ENCODE measurements around the gene SLC5A4. TPM values are rescaled to one million over a fixed set of nuclear protein-coding genes. Genes with fewer than 3 reads are reported as not detected.
"Not testable (repeated sequence)": the region's sequence is repeated elsewhere in the genome, so short reads cannot be mapped to it uniquely, and the experiment has no call there.

The SLC5A4 gene
- not detected for total RNA-seq
- total RNA-seq = 0 reads per million in 2 donors

DNA sequence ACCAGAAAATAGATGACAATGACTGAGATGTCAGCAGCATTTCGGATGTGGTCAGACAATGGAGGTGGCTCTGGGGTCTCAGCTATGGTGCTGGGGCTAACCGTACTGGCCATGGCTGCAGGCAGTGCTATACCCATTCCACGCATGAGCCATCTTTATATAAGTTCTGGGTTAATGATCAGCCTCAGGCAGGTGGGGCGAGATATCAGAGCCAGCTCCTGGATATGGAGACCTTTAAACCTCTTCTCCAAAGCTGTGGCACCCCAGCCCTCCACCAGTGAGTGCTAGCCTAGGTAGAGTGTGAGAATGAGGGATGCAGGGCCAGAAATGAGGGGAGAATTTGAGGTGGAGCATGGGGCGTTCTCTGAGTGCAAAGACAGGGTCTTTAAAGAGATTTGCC lies at the start of gene SLC5A4:
Gene SLC5A4 (minus strand): TSS at position 131 of the 400 bp plus-strand sequence. CDS start 18 bp downstream, at position 113.
- Mint-ChIP-seq H3K27ac (no peak within 1 kb of the TSS), H3K36me3 (ENCODE audit: low read depth) (peaks cover 2% of the 10 kb centered on the region), H3K4me3 (no peak within 1 kb of the TSS), H3K4me1 (peaks cover 7% of the 10 kb centered on the region), H3K27me3 (peaks cover 50% of the 10 kb centered on the region)
- ATAC-seq (no peak), DNase-seq (no peak)
- H3K9me3 ChIP-seq (ENCODE audit: control insufficient read depth, low read length, poor library complexity, severe bottlenecking) = no peaks in the 10 kb centered on the region

DNA sequence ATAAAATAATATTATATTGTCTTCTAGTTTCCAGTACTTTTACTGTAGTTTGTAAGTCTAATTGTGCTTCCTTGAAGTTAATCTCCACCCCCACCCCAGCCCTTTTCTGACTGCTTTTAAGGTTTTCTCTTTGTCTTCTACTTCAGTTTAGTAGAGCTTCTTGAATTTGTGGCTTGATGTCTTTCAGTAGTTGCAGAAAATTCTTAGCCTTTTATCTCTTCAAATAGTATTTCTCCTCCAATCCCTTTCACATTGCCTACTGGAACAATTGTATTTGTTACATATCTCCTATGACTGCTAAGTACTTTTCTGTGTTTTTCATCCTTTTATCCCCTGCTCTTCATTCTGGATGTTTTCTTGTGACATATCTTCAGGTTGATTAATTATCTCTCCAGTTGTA lies 38.8 kb upstream of the SLC5A4 start:
- H3K9me3 ChIP-seq (ENCODE audit: control insufficient read depth, low read length, poor library complexity, severe bottlenecking); ATAC-seq; H3K36me3 Mint-ChIP-seq (ENCODE audit: low read depth); DNase-seq; H3K4me3 Mint-ChIP-seq; H3K4me1 Mint-ChIP-seq; H3K27ac Mint-ChIP-seq; H3K27me3 Mint-ChIP-seq: not testable (repeated sequence)

DNA sequence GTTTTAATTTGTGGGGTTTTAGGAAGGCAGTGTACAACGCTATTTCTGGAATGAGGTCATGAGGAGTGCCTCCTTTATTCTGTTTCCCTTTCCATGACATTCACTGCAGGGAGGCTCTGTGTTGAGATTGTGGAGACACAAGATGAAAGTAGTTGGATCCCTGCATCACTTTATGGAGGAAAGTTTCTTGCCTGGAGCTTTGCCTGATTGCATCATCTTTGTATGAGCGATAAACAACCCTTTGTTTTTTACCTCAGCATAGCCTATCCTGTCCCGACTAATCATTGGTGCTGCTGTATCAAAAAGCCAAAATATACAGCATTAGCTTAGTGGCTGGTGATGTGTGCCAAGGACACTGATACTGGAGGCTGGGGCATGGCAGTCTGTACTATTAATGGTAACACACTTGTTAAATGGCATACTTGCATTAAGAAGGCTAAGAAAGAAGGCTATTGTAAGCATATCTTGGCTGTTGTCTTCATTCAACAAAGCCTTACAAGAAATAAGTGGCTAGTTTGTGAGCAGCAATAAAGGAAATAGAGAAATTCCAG lies 31.2 kb upstream of the SLC5A4 start:
- Mint-ChIP-seq H3K27ac (no peak overlapping the region), H3K36me3 (ENCODE audit: low read depth) (peaks cover 8% of the 10 kb centered on the region), H3K27me3 (peaks cover 22% of the 10 kb centered on the region), H3K4me1 (no peaks in the 10 kb centered on the region), H3K4me3 (no peak overlapping the region)
- no peaks in the 10 kb centered on the region for H3K9me3 ChIP-seq (ENCODE audit: control insufficient read depth, low read length, poor library complexity, severe bottlenecking)
- no peak for DNase-seq
- no peak for ATAC-seq

DNA sequence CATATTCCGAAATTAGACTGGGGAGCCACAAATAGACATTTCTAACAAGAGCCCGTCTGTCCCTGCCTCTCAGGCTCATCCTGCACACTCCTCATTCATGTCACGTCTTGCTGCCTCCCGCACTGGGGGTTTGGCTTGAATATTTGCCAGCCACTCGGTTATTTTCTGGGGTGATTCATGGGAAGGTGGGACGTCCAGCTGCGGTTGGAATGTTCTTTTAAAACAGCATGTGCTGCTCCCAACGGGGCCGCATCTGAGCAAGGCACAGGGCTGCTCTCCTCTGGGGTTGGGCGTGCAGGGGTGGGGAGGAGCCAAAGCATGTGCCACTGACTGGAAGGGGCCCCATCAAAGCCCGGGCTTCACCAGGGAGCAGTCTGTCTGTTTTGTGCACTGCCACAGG lies 25.9 kb upstream of the SLC5A4 start:
- no peaks in the 10 kb centered on the region for H3K9me3 ChIP-seq (ENCODE audit: control insufficient read depth, low read length, poor library complexity, severe bottlenecking)
- H3K27ac Mint-ChIP-seq = no peak overlapping the region
- no peaks in the 10 kb centered on the region for H3K4me1 Mint-ChIP-seq
- no peak overlapping the region for H3K4me3 Mint-ChIP-seq
- H3K27me3 Mint-ChIP-seq = peaks cover 43% of the 10 kb centered on the region
- DNase-seq (no peak), ATAC-seq (no peak)
- peaks cover 8% of the 10 kb centered on the region for H3K36me3 Mint-ChIP-seq (ENCODE audit: low read depth)

DNA sequence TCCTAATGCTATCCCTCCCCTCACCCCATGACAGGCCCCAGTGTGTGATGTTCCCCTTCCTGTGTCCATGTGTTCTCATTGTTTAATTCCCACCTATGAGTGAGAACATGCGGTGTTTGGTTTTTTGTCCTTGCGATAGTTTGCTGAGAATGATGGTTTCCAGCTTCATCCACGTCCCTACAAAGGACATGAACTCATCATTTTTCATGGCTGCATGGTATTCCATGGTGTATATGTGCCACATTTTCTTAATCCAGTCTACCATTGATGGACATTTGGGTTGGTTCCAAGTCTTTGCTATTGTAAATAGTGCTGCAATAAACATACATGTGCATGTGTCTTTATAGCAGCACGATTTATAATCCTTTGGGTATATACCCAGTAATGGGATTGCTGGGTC lies 20.2 kb upstream of the SLC5A4 start:
- not testable (repeated sequence) for H3K27ac Mint-ChIP-seq; H3K9me3 ChIP-seq (ENCODE audit: control insufficient read depth, low read length, poor library complexity, severe bottlenecking); H3K4me1 Mint-ChIP-seq; H3K36me3 Mint-ChIP-seq (ENCODE audit: low read depth); H3K4me3 Mint-ChIP-seq; DNase-seq; ATAC-seq
- peaks cover 17% of the 10 kb centered on the region for H3K27me3 Mint-ChIP-seq

DNA sequence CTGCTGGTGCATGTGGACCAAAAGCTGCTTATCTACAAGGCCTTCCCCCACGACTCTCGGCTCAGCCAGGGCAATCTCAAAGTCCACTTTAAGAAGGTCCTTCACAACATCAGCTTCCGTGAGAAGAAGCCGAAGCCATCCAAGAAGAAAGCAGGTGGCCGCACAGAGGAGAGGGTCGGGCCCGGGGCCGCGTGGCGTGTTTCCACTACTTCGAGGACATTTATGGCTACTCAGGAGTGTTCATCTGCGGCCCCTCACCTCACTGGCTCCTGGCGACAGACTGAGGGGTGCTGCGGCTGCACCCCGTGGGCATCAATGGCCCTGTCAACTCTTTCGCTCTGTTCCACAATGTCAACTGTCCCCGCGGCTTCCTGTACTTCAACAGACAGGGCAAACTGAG lies 16.2 kb upstream of the SLC5A4 start:
- Mint-ChIP-seq H3K27ac (no peak overlapping the region), H3K4me1 (peaks cover 2% of the 10 kb centered on the region), H3K36me3 (ENCODE audit: low read depth) (no peaks in the 10 kb centered on the region), H3K27me3 (peaks cover 12% of the 10 kb centered on the region), H3K4me3 (no peak overlapping the region)
- H3K9me3 ChIP-seq (ENCODE audit: control insufficient read depth, low read length, poor library complexity, severe bottlenecking) = no peaks in the 10 kb centered on the region
- DNase-seq (no peak), ATAC-seq (no peak)

DNA sequence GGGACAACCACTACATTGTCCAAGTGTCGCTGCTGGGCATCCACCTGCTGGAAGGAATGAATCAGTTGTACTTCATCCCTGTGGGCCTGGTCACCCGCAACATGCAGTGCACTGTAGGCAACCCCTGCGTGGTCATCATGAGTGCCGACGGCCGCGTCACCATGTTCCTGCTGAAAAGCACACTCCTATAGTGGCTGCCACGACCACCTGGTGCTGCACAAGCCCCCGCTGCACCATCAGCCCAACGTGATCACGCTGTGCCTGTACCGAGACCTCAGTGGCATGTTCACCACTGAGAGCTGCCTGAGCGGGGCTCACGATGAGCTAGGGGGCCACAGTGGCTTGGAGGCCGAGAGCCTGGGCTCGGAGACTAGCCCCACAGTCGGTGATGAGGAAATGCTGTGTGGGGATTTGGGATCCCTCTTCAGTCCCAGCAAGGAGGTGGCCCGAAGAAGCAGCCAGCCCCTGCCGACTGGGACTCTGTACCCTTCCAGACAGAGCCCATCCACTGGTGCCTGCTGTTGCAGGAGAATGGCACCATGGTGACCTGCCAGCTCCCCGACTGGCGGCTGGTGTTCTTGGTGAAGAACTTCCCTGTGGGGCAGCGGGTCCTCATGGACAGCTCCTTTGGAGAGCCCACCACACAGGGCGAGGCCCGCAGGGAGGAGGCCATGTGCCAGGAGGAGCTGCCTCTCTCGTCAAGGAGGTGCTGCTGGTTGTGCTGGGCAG lies 15.7 kb upstream of the SLC5A4 start:
- Mint-ChIP-seq H3K4me1 (peaks cover 7% of the 10 kb centered on the region), H3K36me3 (ENCODE audit: low read depth) (no peaks in the 10 kb centered on the region), H3K4me3 (no peak overlapping the region), H3K27me3 (peaks cover 12% of the 10 kb centered on the region), H3K27ac (no peak overlapping the region)
- DNase-seq (no peak), ATAC-seq (no peak)
- no peaks in the 10 kb centered on the region for H3K9me3 ChIP-seq (ENCODE audit: control insufficient read depth, low read length, poor library complexity, severe bottlenecking)

DNA sequence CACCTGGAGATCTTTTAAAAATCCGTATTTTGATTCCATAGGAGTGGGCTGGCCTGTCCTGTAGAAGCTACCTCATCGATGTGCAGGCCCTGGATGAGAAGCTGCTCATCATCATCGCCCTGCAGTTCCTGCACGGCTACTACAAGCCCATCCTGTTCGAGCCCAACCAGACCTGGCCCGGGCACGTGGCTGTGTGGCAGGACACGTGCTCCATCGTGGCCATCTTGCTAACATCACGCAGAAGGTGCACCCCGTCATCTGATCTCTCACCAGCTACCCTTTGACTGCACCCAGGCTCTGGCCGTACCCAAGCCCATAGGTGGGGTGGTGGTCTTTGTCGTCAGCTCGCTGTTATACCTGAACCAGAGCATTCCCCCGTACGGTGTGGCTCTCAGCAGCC lies 14.2 kb upstream of the SLC5A4 start:
- Mint-ChIP-seq H3K4me1 (peaks cover 9% of the 10 kb centered on the region), H3K27ac (no peak overlapping the region), H3K36me3 (ENCODE audit: low read depth) (no peaks in the 10 kb centered on the region), H3K4me3 (no peak overlapping the region), H3K27me3 (peaks cover 12% of the 10 kb centered on the region)
- ATAC-seq = no peak
- no peak for DNase-seq
- H3K9me3 ChIP-seq (ENCODE audit: control insufficient read depth, low read length, poor library complexity, severe bottlenecking) = no peaks in the 10 kb centered on the region

DNA sequence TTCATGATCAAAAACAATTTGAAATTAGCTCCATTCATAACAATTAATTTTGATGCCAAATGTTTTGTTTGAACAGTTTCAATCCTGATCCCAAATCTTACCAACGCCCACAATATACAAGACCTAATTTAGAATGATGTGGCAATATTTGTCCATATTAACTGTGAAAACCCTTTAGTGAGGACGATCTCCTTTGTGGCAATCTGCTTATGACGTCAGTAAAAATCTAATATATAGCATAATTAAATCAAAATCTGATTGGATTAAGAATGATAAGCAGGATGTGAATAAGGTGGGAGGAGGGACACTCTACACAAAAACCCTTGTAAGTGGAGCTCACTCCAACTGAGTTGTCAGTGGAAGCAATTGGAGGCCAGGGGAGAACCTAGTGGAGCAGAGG lies 11.9 kb upstream of the SLC5A4 start:
- H3K27ac Mint-ChIP-seq = no peak overlapping the region
- H3K4me3 Mint-ChIP-seq = no peak overlapping the region
- DNase-seq (no peak), ATAC-seq (no peak)
- H3K4me1 Mint-ChIP-seq = peaks cover 8% of the 10 kb centered on the region
- H3K9me3 ChIP-seq (ENCODE audit: control insufficient read depth, low read length, poor library complexity, severe bottlenecking) = no peaks in the 10 kb centered on the region
- H3K36me3 Mint-ChIP-seq (ENCODE audit: low read depth) = no peaks in the 10 kb centered on the region
- peaks cover 16% of the 10 kb centered on the region for H3K27me3 Mint-ChIP-seq

DNA sequence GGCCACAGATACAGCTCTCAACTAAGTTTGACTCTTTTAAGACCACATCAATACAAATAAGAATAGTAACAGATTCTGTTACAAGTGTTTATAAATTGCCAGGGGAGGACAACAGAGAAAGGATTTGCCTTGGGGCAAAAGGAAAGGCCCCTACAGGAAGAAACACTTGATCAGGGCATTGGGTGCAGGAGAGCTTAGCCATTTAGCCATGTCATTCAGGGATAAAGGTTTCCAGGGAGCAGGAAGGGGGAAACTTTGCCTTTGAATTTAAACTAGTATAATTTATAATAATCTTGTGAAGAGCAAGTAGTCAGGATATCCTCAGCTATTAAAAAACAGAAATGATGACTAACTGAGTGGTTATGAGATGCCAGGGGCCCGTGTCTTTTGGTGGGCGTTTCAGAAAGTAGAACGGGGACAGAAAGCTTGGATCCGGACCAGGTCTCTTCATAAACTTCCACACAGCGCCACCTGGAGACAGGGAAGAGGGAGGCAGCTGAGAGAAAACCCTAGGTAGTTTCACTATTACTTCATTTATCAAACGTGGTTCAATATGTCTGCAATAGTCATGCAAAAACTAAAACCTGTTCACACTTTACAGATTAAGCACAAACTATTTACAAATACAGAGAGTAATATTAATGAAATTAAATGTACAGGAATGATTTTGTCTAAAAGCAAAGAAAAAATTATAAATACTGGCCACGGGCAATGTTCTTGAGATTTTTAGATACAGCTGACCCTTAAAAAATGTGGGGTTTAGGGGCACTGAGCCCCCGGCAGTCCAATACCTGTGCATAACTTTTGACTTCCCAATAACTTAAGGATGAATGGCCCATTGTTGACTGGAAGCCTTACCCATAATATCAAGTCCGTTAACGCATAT lies 11.0 kb upstream of the SLC5A4 start:
- H3K36me3 Mint-ChIP-seq (ENCODE audit: low read depth) = no peaks in the 10 kb centered on the region
- ATAC-seq (peak; percentile 68), DNase-seq (peak; percentile 33 to 55 (median 45))
- peaks cover 7% of the 10 kb centered on the region for H3K4me1 Mint-ChIP-seq
- H3K9me3 ChIP-seq (ENCODE audit: control insufficient read depth, low read length, poor library complexity, severe bottlenecking) = no peaks in the 10 kb centered on the region
- peaks cover 19% of the 10 kb centered on the region for H3K27me3 Mint-ChIP-seq
- H3K27ac Mint-ChIP-seq = peak overlapping the region; percentile 51
- no peak overlapping the region for H3K4me3 Mint-ChIP-seq

DNA sequence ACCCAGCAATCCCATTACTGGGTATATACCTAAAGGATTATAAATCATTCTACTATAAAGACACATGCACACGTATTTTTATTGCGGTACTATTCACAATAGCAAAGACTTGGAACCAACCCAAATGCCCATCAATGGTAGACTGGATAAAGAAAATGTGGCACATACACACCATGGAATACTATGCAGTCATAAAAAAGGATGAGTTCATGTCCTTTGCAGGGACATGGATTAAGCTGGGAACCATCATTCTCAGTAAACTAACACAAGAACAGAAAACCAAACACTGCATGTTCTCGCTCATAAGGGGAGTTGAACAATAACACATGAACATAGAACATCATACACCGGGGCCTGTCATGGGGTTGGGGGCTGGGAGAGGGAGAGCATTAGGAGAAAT lies 8.5 kb upstream of the SLC5A4 start:
- not testable (repeated sequence) for H3K27ac Mint-ChIP-seq; ATAC-seq; DNase-seq; H3K4me3 Mint-ChIP-seq; H3K9me3 ChIP-seq (ENCODE audit: control insufficient read depth, low read length, poor library complexity, severe bottlenecking); H3K4me1 Mint-ChIP-seq; H3K36me3 Mint-ChIP-seq (ENCODE audit: low read depth)
- peaks cover 34% of the 10 kb centered on the region for H3K27me3 Mint-ChIP-seq

DNA sequence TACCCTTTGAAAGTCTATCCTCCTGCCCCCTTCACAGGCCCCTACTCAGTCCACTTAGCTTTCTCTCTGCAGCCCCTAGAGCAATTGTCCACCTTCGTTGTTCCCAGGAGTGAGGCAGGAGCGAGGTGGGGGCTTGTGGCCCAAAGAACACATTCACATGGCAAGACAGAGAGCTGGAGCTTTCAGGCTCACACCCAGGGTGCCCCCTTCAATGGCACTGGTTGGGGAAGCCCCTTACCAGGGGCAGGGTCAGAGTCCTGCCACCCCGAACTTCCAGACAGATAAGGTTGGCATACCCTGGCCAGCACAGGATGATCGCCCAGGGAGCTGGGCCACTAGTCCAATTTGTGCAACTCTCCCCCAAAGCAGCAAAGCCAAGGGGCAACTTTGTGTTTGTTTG lies 6.2 kb upstream of the SLC5A4 start:
- Mint-ChIP-seq H3K4me1 (peaks cover 7% of the 10 kb centered on the region), H3K27ac (no peak overlapping the region), H3K27me3 (peaks cover 44% of the 10 kb centered on the region), H3K4me3 (no peak overlapping the region), H3K36me3 (ENCODE audit: low read depth) (no peaks in the 10 kb centered on the region)
- no peak for ATAC-seq
- DNase-seq = no peak
- H3K9me3 ChIP-seq (ENCODE audit: control insufficient read depth, low read length, poor library complexity, severe bottlenecking) = no peaks in the 10 kb centered on the region

DNA sequence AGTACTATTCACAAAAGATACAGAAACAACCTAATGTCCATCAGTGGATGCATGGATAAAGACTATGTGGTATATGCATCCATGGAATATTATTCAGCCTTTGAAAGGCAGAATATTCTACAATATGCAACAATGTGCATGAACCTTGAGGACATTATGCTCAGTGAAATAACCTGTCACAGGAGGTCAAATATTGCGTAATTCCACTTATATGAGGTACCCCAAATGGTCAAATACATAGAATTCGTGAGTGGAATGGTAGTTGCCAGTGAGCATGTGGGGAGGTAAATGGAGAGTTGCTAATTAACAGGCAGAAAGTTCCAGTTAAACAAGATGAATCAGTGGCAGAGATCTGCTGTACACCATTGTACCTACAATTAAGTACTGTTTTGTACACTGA lies 3.6 kb upstream of the SLC5A4 start:
- no peak overlapping the region for H3K27ac Mint-ChIP-seq
- no peak overlapping the region for H3K4me3 Mint-ChIP-seq
- H3K4me1 Mint-ChIP-seq = peaks cover 7% of the 10 kb centered on the region
- no peaks in the 10 kb centered on the region for H3K36me3 Mint-ChIP-seq (ENCODE audit: low read depth)
- ATAC-seq = no peak
- no peaks in the 10 kb centered on the region for H3K9me3 ChIP-seq (ENCODE audit: control insufficient read depth, low read length, poor library complexity, severe bottlenecking)
- peaks cover 62% of the 10 kb centered on the region for H3K27me3 Mint-ChIP-seq
- DNase-seq = no peak
